ENCODE measurements around the gene SPHK2. TPM values are rescaled to one million over a fixed set of nuclear protein-coding genes. Genes with fewer than 3 reads are reported as not detected.

Gene SPHK2
- total and polyA plus RNA-seq, 2 of the 8 experiments (the other 6 are each of a cell fraction or from before 2014, with no cell fraction given): 43.9 to 60.9 TPM

DNA sequence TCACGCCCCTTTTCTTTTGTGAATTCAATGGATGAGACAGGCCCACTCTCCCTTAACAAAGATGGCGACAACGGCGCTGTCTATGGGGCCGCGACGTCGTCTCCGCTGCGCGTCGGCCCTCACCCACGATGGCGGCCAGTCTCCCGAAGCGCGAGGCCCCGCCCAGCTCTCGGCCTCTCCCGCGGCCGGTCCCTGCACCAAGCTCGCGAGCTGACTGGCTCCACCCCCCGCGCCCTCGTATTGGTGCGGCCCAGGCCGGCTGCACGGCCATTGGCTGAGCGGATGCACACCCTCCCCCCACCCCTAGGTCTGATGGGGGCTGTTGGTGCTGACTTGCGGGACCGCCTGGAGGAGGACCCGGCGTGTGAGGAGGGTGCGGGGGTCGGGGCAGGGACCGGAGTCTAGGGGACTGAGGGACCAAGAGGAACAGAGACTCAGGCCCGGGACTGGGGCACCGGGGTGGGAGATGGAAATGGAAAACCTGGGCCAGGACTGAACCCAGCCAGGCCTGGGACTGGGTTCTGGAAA lies 4.8 kb downstream of the SPHK2 start:
- Histone ChIP-seq H2BK12ac (ENCODE audit: low read depth, low read length) (0 out of 2 replicates have a peak overlapping the region, but pooled peaks have one; percentile 53), H3K36me3 (ENCODE audit: control insufficient read depth in 2 of 4, insufficient read depth in 4 of 4, low read length in 3 of 4) (peaks cover 0 to 11% (median 1%) of the 10 kb centered on the region in 4 experiments; a peak in 1 of 8 replicates), H3K27ac (ENCODE audit: low read depth, low read length) (peak overlapping the region; percentile 47; the same call in 1 of the 2 replicates), H3K56ac (replicated peaks; ENCODE audit: insufficient read length, low read depth, low read length) (peak overlapping the region; percentile 92), H2AFZ (ENCODE audit: low read length) (no peak overlapping the region), H3K79me1 (ENCODE audit: low read depth, low read length) (no peaks in the 10 kb centered on the region; the same call in 1 of the 2 replicates), H3K14ac (ENCODE audit: insufficient read length) (no peak overlapping the region), H3K79me2 (ENCODE audit: control insufficient read depth in 1 of 2, insufficient read depth in 2 of 2, low read length in 2 of 2) (peaks cover 0 to 15% of the 10 kb centered on the region in 2 experiments; a peak in 3 of 4 replicates), H3K4me1 (replicated peaks in 1 of 4; ENCODE audit: control insufficient read depth in 3 of 4, insufficient read depth in 4 of 4, low read length in 3 of 4) (peaks cover 3 to 13% (median 6%) of the 10 kb centered on the region in 4 experiments; a peak in 6 of 7 replicates), H3K4me2 (ENCODE audit: insufficient read depth in 1 of 2, low read depth in 2 of 2, low read length in 2 of 2) (peak overlapping the region; percentile 75 to 82), H3K27me3 (replicated peaks in 1 of 4; ENCODE audit: control insufficient read depth in 3 of 4, extremely low read depth in 1 of 4, insufficient read depth in 3 of 4, low read length in 3 of 4) (no peaks in the 10 kb centered on the region), H2BK20ac (ENCODE audit: low read length) (no peak overlapping the region), H3K9ac (replicated peaks in 1 of 4; ENCODE audit: extremely low read depth in 1 of 4, low read depth in 3 of 4, low read length in 3 of 4) (peak overlapping the region; percentile 62 to 70 (median 64); a peak in 6 of 7 replicates), H3K4me3 (ENCODE audit: extremely low read depth in 1 of 4, insufficient read depth in 2 of 4, low read depth in 3 of 4, low read length in 4 of 4) (peak overlapping the region; percentile 53 to 87 (median 80)), H4K8ac (ENCODE audit: extremely low read depth, insufficient read depth, low read length) (peak overlapping the region; percentile 81; the same call in 1 of the 2 replicates), H3K18ac (ENCODE audit: extremely low read depth, low read length) (peak overlapping the region; percentile 93), H4K5ac (ENCODE audit: insufficient read length, low read depth, low read length) (peak overlapping the region; percentile 69), H3K23me2 (ENCODE audit: low read depth, low read length) (peaks cover 15% of the 10 kb centered on the region), H4K91ac (replicated peaks; ENCODE audit: insufficient read length, low read length) (peak overlapping the region; percentile 59), H2BK15ac (ENCODE audit: low read length) (no peak overlapping the region), H4K20me1 (replicated peaks in 1 of 2; ENCODE audit: control insufficient read depth in 1 of 2, insufficient read depth in 2 of 2, low read length in 2 of 2) (peaks cover 2 to 5% of the 10 kb centered on the region in 2 experiments), H2BK120ac (replicated peaks; ENCODE audit: low read depth, low read length) (no peak overlapping the region), H2AK5ac (ENCODE audit: low read depth, low read length) (peak overlapping the region; percentile 11; the same call in 1 of the 2 replicates), H3K23ac (ENCODE audit: insufficient read length) (no peak overlapping the region), H3K4ac (replicated peaks; ENCODE audit: insufficient read length, low read depth, low read length) (peak overlapping the region; percentile 80), H2BK5ac (ENCODE audit: low read depth, low read length) (peak overlapping the region; percentile 90), H3K9me3 (ENCODE audit: insufficient read depth in 2 of 2, low read depth in 1 of 2, low read length in 1 of 2) (no peaks in the 10 kb centered on the region)
- ChIA-PET POLR2A (ENCODE audit: partially characterized antibody) (interaction anchor here (0.6 to 30.9 kb wide), 5 partner anchors 1 to 222 kb away, joined by 3 to 788 read pairs (median 4); partner anchors contain the start of genes CA11, DBP, FAM83E and RPL18), CTCF (ENCODE audit: partially characterized antibody) (interaction anchor here (0.9 kb wide), 1 partner anchor 10 kb away, joined by 3 read pairs; no protein-coding TSS in a partner anchor)
- WGBS, 2 experiments (ENCODE audit: extremely low coverage in 1 of 2, insufficient coverage in 1 of 2, insufficient read length in 1 of 2, insufficient replicate concordance in 2 of 2, low coverage in 1 of 2, low lambda C conversion rate in 2 of 2, missing lambda C conversion rate in 1 of 2): 1% methylated on average over 31 of the region's 40 CpGs; no CpG with 5 or more reads in 1 of the 2 experiments
- peak; percentile 91 to 95 for DNase-seq (ENCODE audit: low read depth in 1 of 2, low spot score in 2 of 2)
- FAIRE-seq: peak; percentile 83
- TF ChIP-seq, protein P1, sequence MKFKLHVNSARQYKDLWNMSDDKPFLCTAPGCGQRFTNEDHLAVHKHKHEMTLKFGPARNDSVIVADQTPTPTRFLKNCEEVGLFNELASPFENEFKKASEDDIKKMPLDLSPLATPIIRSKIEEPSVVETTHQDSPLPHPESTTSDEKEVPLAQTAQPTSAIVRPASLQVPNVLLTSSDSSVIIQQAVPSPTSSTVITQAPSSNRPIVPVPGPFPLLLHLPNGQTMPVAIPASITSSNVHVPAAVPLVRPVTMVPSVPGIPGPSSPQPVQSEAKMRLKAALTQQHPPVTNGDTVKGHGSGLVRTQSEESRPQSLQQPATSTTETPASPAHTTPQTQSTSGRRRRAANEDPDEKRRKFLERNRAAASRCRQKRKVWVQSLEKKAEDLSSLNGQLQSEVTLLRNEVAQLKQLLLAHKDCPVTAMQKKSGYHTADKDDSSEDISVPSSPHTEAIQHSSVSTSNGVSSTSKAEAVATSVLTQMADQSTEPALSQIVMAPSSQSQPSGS (IDR thresholded peaks at IDR 0.05; ENCODE audit: low read length): no peak
- TF ChIP-seq GABPA (IDR thresholded peaks at IDR 0.05; ENCODE audit: borderline replicate concordance, insufficient read depth, low read length) (no peak), KDM5A (IDR thresholded peaks at IDR 0.05; ENCODE audit: low read length) (peak; percentile 37; the same call in 1 of the 2 replicates), SRF (IDR thresholded peaks at IDR 0.05; ENCODE audit: low read depth, low read length) (no peak), SIX5 (IDR thresholded peaks at IDR 0.05; ENCODE audit: low read depth, low read length) (peak; percentile 46), TAF1 (IDR thresholded peaks at IDR 0.05; ENCODE audit: low read depth, low read length) (peak; percentile 2; the same call in 1 of the 2 replicates)
- TF ChIP-seq, protein P2, sequence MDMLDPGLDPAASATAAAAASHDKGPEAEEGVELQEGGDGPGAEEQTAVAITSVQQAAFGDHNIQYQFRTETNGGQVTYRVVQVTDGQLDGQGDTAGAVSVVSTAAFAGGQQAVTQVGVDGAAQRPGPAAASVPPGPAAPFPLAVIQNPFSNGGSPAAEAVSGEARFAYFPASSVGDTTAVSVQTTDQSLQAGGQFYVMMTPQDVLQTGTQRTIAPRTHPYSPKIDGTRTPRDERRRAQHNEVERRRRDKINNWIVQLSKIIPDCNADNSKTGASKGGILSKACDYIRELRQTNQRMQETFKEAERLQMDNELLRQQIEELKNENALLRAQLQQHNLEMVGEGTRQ (IDR thresholded peaks at IDR 0.05; ENCODE audit: low read length): no peak
- TF ChIP-seq, protein P3, sequence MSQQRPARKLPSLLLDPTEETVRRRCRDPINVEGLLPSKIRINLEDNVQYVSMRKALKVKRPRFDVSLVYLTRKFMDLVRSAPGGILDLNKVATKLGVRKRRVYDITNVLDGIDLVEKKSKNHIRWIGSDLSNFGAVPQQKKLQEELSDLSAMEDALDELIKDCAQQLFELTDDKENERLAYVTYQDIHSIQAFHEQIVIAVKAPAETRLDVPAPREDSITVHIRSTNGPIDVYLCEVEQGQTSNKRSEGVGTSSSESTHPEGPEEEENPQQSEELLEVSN (IDR thresholded peaks at IDR 0.05): 0 out of 2 replicates have a peak, but pooled peaks have one; percentile 18

Measured in H1 (cell line).